ENCODE data around the gene ACSM3.

- TF ChIP-seq CTCF (IDR thresholded peaks at IDR 0.05) (no peak), POLR2A (IDR thresholded peaks at IDR 0.05) (no peak)
Measured at GRCh38 chr16:20750558-20750957, 13.3 kb upstream of the ACSM3 start.

Data from right lobe of liver (tissue), 4 donors.